HUES64 (cell line): ENCODE measurements around the gene CHI3L1.

Experiments
- H3K27ac ChIP-seq: 2 replicates; pipeline ENCODE4 v1.7.0; 2013; ENCODE audit warnings: low read depth, low read length, inconsistent platforms
- H3K27me3 ChIP-seq: 2 replicates; pipeline ENCODE4 v1.6.1; 2013; ENCODE audit warnings: mild to moderate bottlenecking, low read length; ENCODE audit not compliant: insufficient read depth
- H3K36me3 ChIP-seq: 2 replicates; pipeline ENCODE4 v1.6.1; 2013; ENCODE audit warnings: mild to moderate bottlenecking, low read length; ENCODE audit not compliant: insufficient read depth
- H3K4me1 ChIP-seq: 2 replicates; pipeline ENCODE4 v1.6.1; 2013; ENCODE audit warnings: mild to moderate bottlenecking, low read length, moderate library complexity; ENCODE audit not compliant: insufficient read depth
- H3K4me3 ChIP-seq: 2 replicates; pipeline ENCODE4 v1.5.1; 2013; ENCODE audit warnings: mild to moderate bottlenecking, low read length, moderate library complexity
- H3K9ac ChIP-seq: 2 replicates; pipeline ENCODE4 v1.6.1; 2013; ENCODE audit warnings: mild to moderate bottlenecking, low read depth, low read length
- H3K9me3 ChIP-seq: 2 replicates; pipeline ENCODE4 v1.6.1; 2013; ENCODE audit warnings: low read depth, low read length; ENCODE audit not compliant: insufficient read depth
- WGBS: fragments of 150-250, 120-280 bp; methylation state at CpG from one replicate; pipeline ENCODE4 v1.1.7; 2013; ENCODE audit warnings: missing lambda C conversion rate; 5-methylcytosine and 5-hydroxymethylcytosine counted together

CHI3L1 gene

GRCh38 chr1:203147376-203147775 is 39.1 kb downstream of the CHI3L1 start:
- Histone ChIP-seq H3K27ac (peak overlapping the region; percentile 16; the same call in 1 of the 2 replicates), H3K4me1 (peaks cover 42% of the 10 kb centered on the region), H3K4me3 (no peak overlapping the region), H3K9me3 (no peaks in the 10 kb centered on the region), H3K36me3 (no peaks in the 10 kb centered on the region), H3K27me3 (no peaks in the 10 kb centered on the region), H3K9ac (no peak overlapping the region)
- WGBS, result 39% methylated on average over 5 of the region's 5 CpGs

GRCh38 chr1:203146537-203146936 is 40.0 kb downstream of the CHI3L1 start:
- no peaks in the 10 kb centered on the region for H3K9me3 ChIP-seq
- H3K4me3 ChIP-seq, result no peak overlapping the region
- H3K4me1 ChIP-seq, result peaks cover 34% of the 10 kb centered on the region
- no peaks in the 10 kb centered on the region for H3K36me3 ChIP-seq
- 90% methylated on average over 7 of the region's 7 CpGs for WGBS
- H3K9ac ChIP-seq, result no peak overlapping the region
- no peak overlapping the region for H3K27ac ChIP-seq
- no peaks in the 10 kb centered on the region for H3K27me3 ChIP-seq

GRCh38 chr1:203146042-203146369 is 40.5 kb downstream of the CHI3L1 start:
- Histone ChIP-seq H3K9me3 (no peaks in the 10 kb centered on the region), H3K27me3 (no peaks in the 10 kb centered on the region), H3K27ac (no peak overlapping the region), H3K4me1 (peaks cover 29% of the 10 kb centered on the region), H3K4me3 (no peak overlapping the region), H3K36me3 (no peaks in the 10 kb centered on the region), H3K9ac (no peak overlapping the region)
- 93% methylated on average over 2 of the region's 2 CpGs for WGBS

- no peak overlapping the region for H3K9ac ChIP-seq
Observed at GRCh38 chr1:203145321-203146041, 41.0 kb downstream of the CHI3L1 start.

GRCh38 chr1:203144661-203145060 is 41.8 kb downstream of the CHI3L1 start:
- no peaks in the 10 kb centered on the region for H3K36me3 ChIP-seq
- no peaks in the 10 kb centered on the region for H3K9me3 ChIP-seq
- 79% methylated on average over 6 of the region's 6 CpGs for WGBS
- H3K27ac ChIP-seq, result no peak overlapping the region
- no peak overlapping the region for H3K4me3 ChIP-seq
- peaks cover 25% of the 10 kb centered on the region for H3K4me1 ChIP-seq
- no peaks in the 10 kb centered on the region for H3K27me3 ChIP-seq
- no peak overlapping the region for H3K9ac ChIP-seq

More at GRCh38 chr1:203145321-203146041, 41.0 kb downstream of the CHI3L1 start:
- Histone ChIP-seq H3K27me3 (no peaks in the 10 kb centered on the region), H3K27ac (no peak overlapping the region), H3K4me3 (no peak overlapping the region), H3K36me3 (no peaks in the 10 kb centered on the region), H3K4me1 (peaks cover 28% of the 10 kb centered on the region), H3K9me3 (no peaks in the 10 kb centered on the region)
- 93% methylated on average over 12 of the region's 13 CpGs for WGBS

- H3K9ac ChIP-seq, result no peak overlapping the region
- H3K9me3 ChIP-seq, result no peaks in the 10 kb centered on the region
- no peaks in the 10 kb centered on the region for H3K27me3 ChIP-seq
- WGBS, result 86% methylated on average over 11 of the region's 11 CpGs
- H3K27ac ChIP-seq, result no peak overlapping the region
- H3K4me1 ChIP-seq, result peaks cover 18% of the 10 kb centered on the region
- no peak overlapping the region for H3K4me3 ChIP-seq
- no peaks in the 10 kb centered on the region for H3K36me3 ChIP-seq
Observed at GRCh38 chr1:203143641-203144040, 42.9 kb downstream of the CHI3L1 start.

GRCh38 chr1:203142684-203143408 is 43.7 kb downstream of the CHI3L1 start:
- WGBS, result 83% methylated on average over 3 of the region's 5 CpGs
- no peaks in the 10 kb centered on the region for H3K27me3 ChIP-seq
- no peak overlapping the region for H3K9ac ChIP-seq
- H3K4me1 ChIP-seq, result peaks cover 16% of the 10 kb centered on the region
- H3K9me3 ChIP-seq, result no peaks in the 10 kb centered on the region
- no peak overlapping the region for H3K4me3 ChIP-seq
- H3K36me3 ChIP-seq, result no peaks in the 10 kb centered on the region
- no peak overlapping the region for H3K27ac ChIP-seq

- H3K36me3 ChIP-seq, result no peaks in the 10 kb centered on the region
- 95% methylated on average over 6 of the region's 6 CpGs for WGBS
- H3K9me3 ChIP-seq, result no peaks in the 10 kb centered on the region
- H3K27me3 ChIP-seq, result no peaks in the 10 kb centered on the region
- H3K4me1 ChIP-seq, result peaks cover 9% of the 10 kb centered on the region
- H3K27ac ChIP-seq, result no peak overlapping the region
- no peak overlapping the region for H3K9ac ChIP-seq
- no peak overlapping the region for H3K4me3 ChIP-seq
Observed at GRCh38 chr1:203142124-203142523, 44.4 kb downstream of the CHI3L1 start.

- Histone ChIP-seq H3K4me3 (no peak overlapping the region), H3K36me3 (no peaks in the 10 kb centered on the region), H3K27ac (no peak overlapping the region), H3K27me3 (no peaks in the 10 kb centered on the region), H3K9ac (no peak overlapping the region), H3K4me1 (peaks cover 7% of the 10 kb centered on the region; the same call in 1 of the 2 replicates), H3K9me3 (no peaks in the 10 kb centered on the region)
- WGBS, result 77% methylated on average over 5 of the region's 5 CpGs
Observed at GRCh38 chr1:203140743-203141520, 45.6 kb downstream of the CHI3L1 start.

GRCh38 chr1:203139976-203140475 is 46.5 kb downstream of the CHI3L1 start:
- Histone ChIP-seq H3K9me3 (no peaks in the 10 kb centered on the region), H3K9ac (no peak overlapping the region), H3K27me3 (no peaks in the 10 kb centered on the region), H3K36me3 (no peaks in the 10 kb centered on the region), H3K27ac (no peak overlapping the region), H3K4me1 (0 out of 2 replicates have a peak, but pooled peaks cover 6% of the 10 kb centered on the region), H3K4me3 (no peak overlapping the region)
- 92% methylated on average over 7 of the region's 8 CpGs for WGBS

- Histone ChIP-seq H3K27ac (no peak overlapping the region), H3K9me3 (no peaks in the 10 kb centered on the region), H3K4me1 (peaks cover 15% of the 10 kb centered on the region), H3K4me3 (no peak overlapping the region), H3K27me3 (no peaks in the 10 kb centered on the region), H3K9ac (no peak overlapping the region), H3K36me3 (no peaks in the 10 kb centered on the region)
- 96% methylated on average over 3 of the region's 3 CpGs for WGBS
Observed at GRCh38 chr1:203138066-203138465, 48.4 kb downstream of the CHI3L1 start.
